Activated naive CD8-positive, alpha-beta T cell treated with anti-CD3 and anti-CD28 coated beads, Interleukin-2, amount 50 U/mL, for 16 hours (primary cell): ENCODE data around the gene BCL7A.
"Not testable (repeated sequence)": the region's sequence is repeated elsewhere in the genome, so short reads cannot be mapped to it uniquely, and the experiment has no call there.

Source experiments
- DNase-seq: peaks from one replicate; pipeline ENCODE4 v3.0.0-alpha.2; 2020; ENCODE audit warnings: low read depth, low spot score

The BCL7A gene

GRCh38 chr12:122028165-122028904, 6.7 kb downstream of the BCL7A start:
- no peak for DNase-seq

- DNase-seq: no peak
Observed at GRCh38 chr12:122028905-122029560, 7.3 kb downstream of the BCL7A start.

GRCh38 chr12:122029620-122030423, 8.1 kb downstream of the BCL7A start:
- DNase-seq: no peak

- no peak for DNase-seq
Observed at GRCh38 chr12:122030424-122031035, 8.8 kb downstream of the BCL7A start.

GRCh38 chr12:122031342-122032216, 9.9 kb downstream of the BCL7A start:
- DNase-seq: peak; percentile 33

- DNase-seq: no peak
Observed at GRCh38 chr12:122032580-122032979, 10.9 kb downstream of the BCL7A start.

DNA sequence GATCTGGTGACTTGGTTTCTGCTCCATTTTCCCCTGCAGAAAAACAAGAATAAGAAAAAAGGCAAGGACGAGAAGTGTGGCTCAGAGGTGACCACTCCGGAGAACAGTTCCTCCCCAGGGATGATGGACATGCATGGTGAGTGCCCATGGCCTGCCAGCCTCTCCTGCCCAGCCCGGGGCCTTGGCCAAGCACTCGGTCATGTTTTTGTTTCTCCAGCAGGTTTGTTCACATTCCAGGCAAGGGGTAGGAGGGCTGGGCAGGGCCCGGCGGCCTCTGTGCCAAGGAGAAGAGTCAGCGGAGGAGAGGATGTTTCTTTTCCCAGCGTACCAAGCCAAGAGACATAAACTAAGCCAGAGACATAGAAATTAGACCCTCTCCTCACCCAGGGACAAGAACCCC, 13.6 kb downstream of the BCL7A start:
- no peak for DNase-seq

DNA sequence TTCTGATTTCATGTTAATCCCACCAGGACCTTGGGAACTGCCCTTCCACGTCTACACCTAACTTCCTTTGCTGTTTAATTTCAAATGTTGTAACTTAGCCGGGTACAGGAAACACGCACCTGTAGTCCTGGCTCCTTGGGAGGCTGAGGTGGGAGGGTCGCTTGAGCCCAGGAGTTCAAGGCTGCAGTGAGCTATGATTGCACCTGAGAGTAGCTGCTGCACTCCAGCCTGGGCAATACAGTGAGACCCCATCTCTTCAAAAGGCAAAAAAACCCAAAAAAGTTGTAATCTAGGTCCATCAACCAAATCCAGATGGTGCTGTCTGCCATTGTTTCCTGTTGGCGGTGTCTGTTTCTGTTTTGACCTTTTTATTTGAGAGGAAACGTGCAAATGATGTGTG, 14.5 kb downstream of the BCL7A start:
- no peak for DNase-seq

DNA sequence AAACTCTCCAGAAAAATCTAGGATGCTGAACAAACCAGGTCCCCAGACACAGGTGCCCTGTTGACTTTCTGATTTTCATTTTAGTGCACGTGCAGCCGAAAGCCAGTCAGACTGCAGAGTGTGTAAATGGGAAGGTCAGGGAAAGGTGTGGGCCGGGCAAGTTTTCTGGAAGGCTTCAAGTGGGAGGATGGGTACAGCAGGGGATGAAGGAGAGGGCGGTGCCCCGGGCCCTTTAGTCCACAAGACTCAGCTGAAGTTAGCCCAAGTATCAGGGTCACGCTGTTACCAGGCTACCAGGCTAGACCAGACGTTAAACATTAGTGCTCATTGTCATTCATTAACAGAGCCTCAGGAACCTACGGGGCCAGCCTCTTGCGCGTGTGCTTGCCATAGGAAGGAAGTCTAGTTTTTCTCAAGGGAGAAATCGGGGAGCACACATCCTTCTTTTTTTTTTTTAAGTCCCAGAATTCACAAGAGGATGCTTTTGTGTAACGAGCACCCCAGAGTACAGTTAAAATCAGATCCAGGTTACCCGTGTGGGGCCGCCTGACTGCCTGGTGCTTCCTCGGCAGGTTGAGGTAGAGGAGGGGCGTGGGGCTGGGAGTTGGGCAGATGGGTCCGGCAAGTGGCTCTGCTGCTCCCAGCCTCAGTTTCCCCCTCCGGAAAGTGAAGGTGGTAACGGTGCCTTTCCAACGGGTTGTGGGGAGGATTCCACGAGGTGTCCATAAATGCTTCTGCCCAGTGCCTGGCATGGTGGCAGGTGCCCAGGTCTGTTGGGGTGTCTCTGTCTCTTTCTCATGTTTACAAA, 19.1 kb downstream of the BCL7A start:
- DNase-seq: no peak

DNA sequence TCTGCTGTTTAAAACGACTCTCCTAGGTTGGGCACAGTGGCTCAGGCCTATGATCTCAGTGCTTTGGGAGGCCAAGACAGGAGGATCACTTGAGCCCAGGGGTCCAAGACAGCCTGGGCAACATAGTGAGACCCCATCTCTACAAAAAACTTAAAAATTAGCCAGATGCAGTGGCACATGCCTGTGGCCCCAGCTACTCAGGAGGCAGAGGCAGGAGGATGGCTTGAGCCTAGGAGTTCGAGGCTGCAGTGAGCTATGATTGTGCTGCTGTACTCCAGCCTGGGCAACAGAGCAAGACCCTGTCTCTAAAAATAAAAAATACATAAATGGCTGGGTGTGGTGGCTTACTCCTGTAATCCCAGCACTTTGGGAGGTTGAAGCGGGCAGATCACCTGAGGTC, 19.8 kb downstream of the BCL7A start:
- DNase-seq: not testable (repeated sequence)

- no peak for DNase-seq
Observed at GRCh38 chr12:122042910-122043309, 21.2 kb downstream of the BCL7A start.

GRCh38 chr12:122043476-122043875, 21.8 kb downstream of the BCL7A start:
- DNase-seq: no peak

DNA sequence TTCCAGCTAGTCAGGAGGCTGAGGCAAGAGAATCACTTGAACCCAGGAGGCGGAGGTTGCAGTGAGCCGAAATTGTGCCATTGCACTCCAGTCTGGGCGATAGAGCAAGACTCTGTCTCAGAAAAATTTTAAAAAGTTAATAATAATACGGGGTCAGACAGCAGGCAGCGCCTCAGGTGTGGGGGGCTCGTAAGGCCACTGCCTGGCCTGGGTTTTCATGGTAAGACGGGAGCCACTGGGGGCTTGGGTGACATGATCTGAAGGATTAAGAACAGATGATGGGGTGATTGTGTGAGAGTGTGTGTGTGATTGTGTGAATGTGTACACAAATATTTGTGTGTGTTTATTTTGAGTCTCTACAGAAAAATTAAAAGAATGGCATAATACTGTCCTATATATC, 23.6 kb downstream of the BCL7A start:
- no peak for DNase-seq

- DNase-seq: no peak
Observed at GRCh38 chr12:122046145-122046544, 24.5 kb downstream of the BCL7A start.

- DNase-seq: no peak
Observed at GRCh38 chr12:122048151-122048550, 26.5 kb downstream of the BCL7A start.

DNA sequence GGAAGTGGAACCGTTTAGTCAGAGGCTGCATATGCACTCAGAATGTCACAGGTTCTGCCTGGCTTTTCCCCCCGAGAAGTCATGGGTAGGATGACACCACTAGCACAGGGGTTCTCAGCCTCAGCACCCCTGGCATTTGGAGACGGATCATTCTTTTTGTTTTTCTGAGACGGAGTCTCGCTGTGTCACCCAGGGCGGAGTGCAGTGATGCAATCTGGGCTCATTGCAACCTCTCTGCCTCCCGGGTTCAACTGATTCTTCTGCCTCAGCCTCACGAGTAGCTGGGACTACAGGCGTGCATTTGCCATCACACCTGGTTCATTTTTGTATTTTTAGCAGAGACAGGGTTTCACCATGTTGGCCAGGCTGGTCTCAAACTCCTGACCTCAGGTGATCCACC, 28.1 kb downstream of the BCL7A start:
- DNase-seq: no peak

DNA sequence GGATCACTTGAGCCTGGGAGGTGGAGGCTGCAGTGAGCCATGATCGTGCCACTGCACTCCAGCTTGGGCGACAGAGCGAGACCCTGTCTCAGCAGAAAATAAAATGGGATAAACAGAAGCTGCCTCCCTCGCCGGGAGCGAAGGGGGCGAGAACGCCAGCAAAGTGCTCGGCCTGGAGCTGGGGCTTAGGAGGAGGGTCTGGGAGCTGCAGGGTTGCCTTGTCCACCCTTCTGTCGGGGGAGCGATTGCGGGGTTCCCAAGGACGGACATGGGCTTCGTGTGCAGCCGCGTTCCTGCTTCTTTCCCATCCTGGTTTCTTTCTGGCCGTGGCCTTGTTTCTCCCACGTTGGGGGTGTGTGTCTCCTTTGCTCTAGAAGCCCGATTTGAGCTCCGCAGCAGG, 29.0 kb downstream of the BCL7A start:
- DNase-seq: no peak

GRCh38 chr12:122051231-122051876, 29.7 kb downstream of the BCL7A start:
- DNase-seq: no peak

DNA sequence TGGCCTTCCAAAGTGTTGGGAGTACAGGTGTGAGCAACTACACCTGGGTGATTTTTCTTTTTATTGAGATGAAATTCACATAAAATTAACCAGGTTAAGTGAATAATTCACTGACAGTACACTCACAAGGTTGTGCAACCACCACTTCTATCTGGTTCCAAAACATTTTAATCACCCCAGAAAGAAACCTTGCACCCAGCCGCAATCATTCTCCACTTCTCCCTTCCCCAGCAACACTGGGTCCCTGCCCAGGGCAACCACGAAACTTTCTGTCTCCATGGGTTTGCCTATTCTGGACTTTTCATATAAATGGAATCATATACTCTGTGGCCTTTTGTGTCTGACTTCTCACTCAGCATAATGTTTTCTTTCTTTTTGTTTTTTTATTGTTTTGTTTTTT, 30.6 kb downstream of the BCL7A start:
- no peak for DNase-seq
